K562 (cell line): ENCODE data around the gene POLG. TPM values are rescaled to one million over a fixed set of nuclear protein-coding genes. Genes with fewer than 3 reads are reported as not detected.

Source experiments
- ADNP ChIP-seq: fragments of 200-800 bp; sonication (Bioruptor generic); IDR thresholded peaks from 2 replicates; pipeline ENCODE4 v1.6.1; 2016; ENCODE audit warnings: missing genetic modification characterization, missing compliant biosample characterization
- CBX1 ChIP-seq: sonication (generic); IDR thresholded peaks from 2 replicates; pipeline ENCODE4 v1.6.1; 2016; ENCODE audit warnings: antibody characterized with exemption, low read depth, mild to moderate bottlenecking
- FOSL1 ChIP-seq: fragments of 200-800 bp; sonication (Bioruptor generic); conservative IDR thresholded peaks from 2 replicates; pipeline ENCODE4 v1.6.1; 2016; ENCODE audit warnings: missing genetic modification characterization, missing compliant biosample characterization
- KAT2B ChIP-seq: IDR thresholded peaks from one replicate; pipeline ENCODE4 v1.6.1; 2012; ENCODE audit warnings: low read depth, mild to moderate bottlenecking, control low read depth, inconsistent platforms, low read length, moderate library complexity
- POLR2G ChIP-seq: fragments of 200-400 bp; formaldehyde crosslinking; IDR thresholded peaks from 2 replicates; pipeline ENCODE4 v1.6.1; 2017; ENCODE audit warnings: low read depth, mild to moderate bottlenecking, antibody characterized with exemption, low read length, moderate library complexity
- SOX6 ChIP-seq: fragments of 450-650 bp; IDR thresholded peaks from 2 replicates; pipeline ENCODE4 v1.6.1; 2014; ENCODE audit warnings: mild to moderate bottlenecking
- TCF15 ChIP-seq: fragments of 250-450 bp; sonication (Bioruptor Pico); IDR thresholded peaks from 2 replicates; pipeline ENCODE4 v1.8.0; 2022; ENCODE audit warnings: moderate library complexity, mild to moderate bottlenecking, inconsistent platforms
- TCF7L2 ChIP-seq: fragments of 150-350 bp; IDR thresholded peaks from 2 replicates; pipeline ENCODE4 v1.6.1; 2016; ENCODE audit warnings: low read depth, mild to moderate bottlenecking, low read length, moderate library complexity
- ZEB2 ChIP-seq: fragments of 450-650 bp; IDR thresholded peaks from 2 replicates; pipeline ENCODE4 v1.6.1; 2016
- ZFP1 ChIP-seq: fragments of 450-650 bp; formaldehyde crosslinking; IDR thresholded peaks from 2 replicates; pipeline ENCODE4 v1.4.0; 2020; ENCODE audit warnings: mild to moderate bottlenecking, mixed read lengths
- ZNF12 ChIP-seq: sonication (generic); formaldehyde crosslinking; IDR thresholded peaks from 2 replicates; pipeline ENCODE4 v1.4.0; 2020; ENCODE audit warnings: mild to moderate bottlenecking, missing genetic modification reagents
- ZNF146 ChIP-seq: IDR thresholded peaks from one replicate; pipeline ENCODE4 v1.6.1; 2018; ENCODE audit warnings: missing compliant biosample characterization; ENCODE audit not compliant: unreplicated experiment
- ZNF175 ChIP-seq: fragments of 200-800 bp; sonication (Bioruptor generic); IDR thresholded peaks from 2 replicates; pipeline ENCODE4 v1.6.1; 2016; ENCODE audit warnings: low read depth, mild to moderate bottlenecking, missing genetic modification characterization, missing compliant biosample characterization
- ZNF23 ChIP-seq: fragments of 250-450 bp; sonication (Bioruptor Pico); IDR thresholded peaks from 2 replicates; pipeline ENCODE4 v1.4.0; 2020; ENCODE audit warnings: mild to moderate bottlenecking
- ZNF445 ChIP-seq: fragments of 250-450 bp; sonication (Bioruptor Pico); IDR thresholded peaks from 2 replicates; pipeline ENCODE4 v1.4.0; 2020; ENCODE audit warnings: low read depth, mild to moderate bottlenecking, moderate library complexity
- ZNF449 ChIP-seq: fragments of 250-450 bp; sonication (Bioruptor Pico); IDR thresholded peaks from 2 replicates; pipeline ENCODE4 v1.8.0; 2022; ENCODE audit warnings: moderate library complexity, mild to moderate bottlenecking, inconsistent platforms
- ZNF668 ChIP-seq: fragments of 250-450 bp; sonication (Bioruptor Pico); IDR thresholded peaks from 2 replicates; pipeline ENCODE4 v1.8.0; 2022; ENCODE audit warnings: mild to moderate bottlenecking, inconsistent platforms
- ZNF740 ChIP-seq, 3 experiments: fragments of 200-800 bp in 1 of 3; sonication (Bioruptor generic) in 1 of 3; sonication (generic) in 1 of 3; formaldehyde crosslinking in 1 of 3; IDR thresholded peaks; 2 replicates each; pipeline versions ENCODE4 v1.6.1 to v1.8.0; 2016 to 2022; ENCODE audit warnings: mild to moderate bottlenecking in 2 of 3, missing compliant biosample characterization in 2 of 3, missing genetic modification characterization in 2 of 3, missing genetic modification reagents in 1 of 3
- polyA plus RNA-seq, 8 experiments: library from polyadenylated mRNA; depleted of rRNA in 4 of 8; stranded (reverse) in 5 of 8; unstranded in 3 of 8; fragments of >200 nt; fragmentation: Nextera tagmentation in 2 of 8; fragmentation: Illumina TruSeq in 1 of 8; extraction: Ambion mirVana in 2 of 8; extraction: Trizol in 1 of 8; gene quantifications; 2 replicates each; pipeline versions ENCODE4 v1.2.1 to v1.2.3, GENCODE V29; 2011 to 2014; ENCODE audit warnings: inconsistent platforms in 1 of 8, missing spikeins in 1 of 8
- total RNA-seq, 7 experiments: library from RNA; depleted of rRNA in 6 of 7; stranded (reverse); fragments of >200 nt in 6 of 7; fragmentation: Illumina TruSeq in 2 of 7; extraction: Trizol in 2 of 7; gene quantifications; 2 replicates each; pipeline versions ENCODE4 v1.2.1 to v1.2.3, GENCODE V29; 2011 to 2021; ENCODE audit warnings: low replicate concordance in 1 of 7
- TF ChIP-seq, protein P1 (sequence below): sonication (generic); formaldehyde crosslinking; IDR thresholded peaks from 2 replicates; pipeline ENCODE4 v1.8.0; 2023; ENCODE audit warnings: mild to moderate bottlenecking, missing genetic modification reagents
- TF ChIP-seq, protein P2 (sequence below): fragments of 450-650 bp; IDR thresholded peaks from 2 replicates; pipeline ENCODE4 v1.6.1; 2016; ENCODE audit warnings: missing biosample characterization, missing genetic modification characterization
- TF ChIP-seq, protein P3 (sequence below): fragments of 250-450 bp; sonication (Bioruptor Pico); IDR thresholded peaks from 2 replicates; pipeline ENCODE4 v1.9.0; 2021; ENCODE audit warnings: mild to moderate bottlenecking

Gene POLG
- total and polyA plus RNA-seq, 9 of the 15 experiments (the other 6 are each of a cell fraction or from before 2014, with no cell fraction given), result 15.2 to 83.8 (median 38.6) TPM

- TF ChIP-seq ADNP (tag) (no peak), SOX6 (no peak), ZNF445 (CRISPR knock-in tag) (no peak), ZNF175 (CRISPR knock-in tag) (no peak), ZNF146 (CRISPR knock-in tag) (no peak), ZNF23 (CRISPR knock-in tag) (no peak), FOSL1 (tag) (no peak), ZNF12 (no peak), KAT2B (no peak), ZNF449 (CRISPR knock-in tag) (no peak), ZNF740 (CRISPR knock-in tag; IDR thresholded peaks at IDR 0.05) (peak; percentile 74), ZNF740 (tag; IDR thresholded peaks at IDR 0.05) (no peak), ZEB2 (no peak), ZNF668 (CRISPR knock-in tag) (no peak), POLR2G (0 out of 2 replicates have a peak, but pooled peaks have one; percentile 36), TCF7L2 (no peak), TCF15 (CRISPR knock-in tag) (no peak), CBX1 (no peak), ZFP1 (CRISPR knock-in tag) (no peak)
- TF ChIP-seq, protein P1, sequence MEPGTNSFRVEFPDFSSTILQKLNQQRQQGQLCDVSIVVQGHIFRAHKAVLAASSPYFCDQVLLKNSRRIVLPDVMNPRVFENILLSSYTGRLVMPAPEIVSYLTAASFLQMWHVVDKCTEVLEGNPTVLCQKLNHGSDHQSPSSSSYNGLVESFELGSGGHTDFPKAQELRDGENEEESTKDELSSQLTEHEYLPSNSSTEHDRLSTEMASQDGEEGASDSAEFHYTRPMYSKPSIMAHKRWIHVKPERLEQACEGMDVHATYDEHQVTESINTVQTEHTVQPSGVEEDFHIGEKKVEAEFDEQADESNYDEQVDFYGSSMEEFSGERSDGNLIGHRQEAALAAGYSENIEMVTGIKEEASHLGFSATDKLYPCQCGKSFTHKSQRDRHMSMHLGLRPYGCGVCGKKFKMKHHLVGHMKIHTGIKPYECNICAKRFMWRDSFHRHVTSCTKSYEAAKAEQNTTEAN (CRISPR knock-in tag), result no peak
- TF ChIP-seq, protein P2, sequence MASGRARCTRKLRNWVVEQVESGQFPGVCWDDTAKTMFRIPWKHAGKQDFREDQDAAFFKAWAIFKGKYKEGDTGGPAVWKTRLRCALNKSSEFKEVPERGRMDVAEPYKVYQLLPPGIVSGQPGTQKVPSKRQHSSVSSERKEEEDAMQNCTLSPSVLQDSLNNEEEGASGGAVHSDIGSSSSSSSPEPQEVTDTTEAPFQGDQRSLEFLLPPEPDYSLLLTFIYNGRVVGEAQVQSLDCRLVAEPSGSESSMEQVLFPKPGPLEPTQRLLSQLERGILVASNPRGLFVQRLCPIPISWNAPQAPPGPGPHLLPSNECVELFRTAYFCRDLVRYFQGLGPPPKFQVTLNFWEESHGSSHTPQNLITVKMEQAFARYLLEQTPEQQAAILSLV (tag), result no peak
- TF ChIP-seq, protein P3, sequence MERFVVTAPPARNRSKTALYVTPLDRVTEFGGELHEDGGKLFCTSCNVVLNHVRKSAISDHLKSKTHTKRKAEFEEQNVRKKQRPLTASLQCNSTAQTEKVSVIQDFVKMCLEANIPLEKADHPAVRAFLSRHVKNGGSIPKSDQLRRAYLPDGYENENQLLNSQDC, result no peak
- TF ChIP-seq, all 486 proteins: peak for 56
Measured at GRCh38 chr15:89358755-89359439, 24.3 kb upstream of the POLG start (continued).
